ENCODE measurements around the gene NME4.

DNA sequence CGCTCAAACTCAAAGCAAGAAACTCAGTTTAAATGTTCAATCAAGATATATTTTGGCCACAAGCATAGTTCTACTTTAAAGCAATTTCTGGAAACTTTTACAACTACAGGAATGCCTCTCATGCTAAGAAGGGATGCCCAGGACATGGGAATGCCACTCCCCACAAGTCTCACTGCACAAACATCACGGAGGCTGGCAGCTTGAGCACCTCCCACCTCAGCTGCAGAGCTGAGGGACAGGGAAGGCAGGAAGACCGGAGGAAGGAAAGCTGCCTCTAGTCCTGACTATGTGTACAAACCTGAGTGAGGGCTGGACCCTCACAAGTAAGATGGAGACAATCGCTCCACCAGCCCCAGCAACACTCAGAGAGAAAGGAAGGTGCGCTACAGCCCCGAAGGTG, 49.8 kb upstream of the NME4 start:
- TF ChIP-seq EZH2 (IDR thresholded peaks at IDR 0.05; ENCODE audit: low read length, missing control alignments): no peak
- TF ChIP-seq CTCF (conservative IDR thresholded peaks at IDR 0.05 in 1 of 2, IDR thresholded peaks at IDR 0.05 in 1 of 2; ENCODE audit: low read depth in 1 of 2, low read length in 2 of 2): no peak
